Hepatocyte (in vitro differentiated cells): ENCODE data around the gene RASGRP4. TPM values are rescaled to one million over a fixed set of nuclear protein-coding genes. Genes with fewer than 3 reads are reported as not detected.

ENCODE experiments used
- DNase-seq: peaks from one replicate; pipeline ENCODE4 v3.0.0-alpha.2; 2016; ENCODE audit warnings: low spot score
- H2AFZ ChIP-seq: fragments of 200-600 bp; sonication (generic); 2 replicates; pipeline ENCODE4 v1.6.0; 2016; ENCODE audit warnings: antibody characterized with exemption, mild to moderate bottlenecking
- H3K27ac ChIP-seq: fragments of 200-600 bp; sonication (generic); 2 replicates; pipeline ENCODE4 v1.5.1; 2016; ENCODE audit warnings: mild to moderate bottlenecking
- H3K27me3 ChIP-seq: fragments of 200-600 bp; sonication (generic); 2 replicates; pipeline ENCODE4 v1.6.1; 2016
- H3K36me3 ChIP-seq: fragments of 200-600 bp; sonication (generic); replicated peaks from 2 replicates; pipeline ENCODE4 v1.5.1; 2016; ENCODE audit warnings: low read depth; ENCODE audit not compliant: insufficient read depth
- H3K4me1 ChIP-seq: fragments of 200-600 bp; sonication (generic); 2 replicates; pipeline ENCODE4 v1.5.1; 2016; ENCODE audit warnings: mild to moderate bottlenecking, moderate library complexity; ENCODE audit not compliant: insufficient read depth
- H3K4me2 ChIP-seq: fragments of 200-600 bp; sonication (generic); 2 replicates; pipeline ENCODE4 v1.6.0; 2016
- H3K4me3 ChIP-seq: fragments of 200-600 bp; sonication (generic); 2 replicates; pipeline ENCODE4 v1.5.1; 2016; ENCODE audit warnings: mild to moderate bottlenecking
- H3K79me2 ChIP-seq: fragments of 200-600 bp; sonication (generic); 2 replicates; pipeline ENCODE4 v1.6.0; 2017; ENCODE audit warnings: mild to moderate bottlenecking
- H3K9me2 ChIP-seq: fragments of 200-600 bp; sonication (generic); replicated peaks from 2 replicates; pipeline ENCODE4 v1.6.0; 2017; ENCODE audit warnings: mild to moderate bottlenecking; ENCODE audit not compliant: insufficient read depth
- H3K9me3 ChIP-seq: fragments of 200-600 bp; sonication (generic); 2 replicates; pipeline ENCODE4 v1.5.1; 2016; ENCODE audit warnings: low read depth, mild to moderate bottlenecking
- H4K20me1 ChIP-seq: fragments of 200-600 bp; sonication (generic); 2 replicates; pipeline ENCODE4 v1.6.0; 2016; ENCODE audit warnings: mild to moderate bottlenecking; ENCODE audit not compliant: insufficient read depth, poor library complexity, severe bottlenecking
- EZH2 ChIP-seq: fragments of 200-600 bp; sonication (generic); IDR thresholded peaks from 2 replicates; pipeline ENCODE4 v1.6.1; 2016; ENCODE audit warnings: antibody characterized with exemption, mild to moderate bottlenecking, borderline replicate concordance
- EZH2phosphoT487 ChIP-seq: fragments of 200-600 bp; sonication (generic); IDR thresholded peaks from one replicate; pipeline ENCODE4 v1.6.1; 2018; ENCODE audit warnings: antibody characterized with exemption, mild to moderate bottlenecking, low read depth, moderate library complexity; ENCODE audit not compliant: unreplicated experiment, severe bottlenecking
- WGBS: methylation state at CpG from one replicate; pipeline ENCODE4 v1.1.6; 2016; ENCODE audit warnings: low lambda C conversion rate; ENCODE audit errors: missing lambda C conversion rate; 5-methylcytosine and 5-hydroxymethylcytosine counted together
- polyA plus RNA-seq: library from polyadenylated mRNA; unstranded; fragments of >200 nt; fragmentation: Nextera tagmentation; extraction: Ambion mirVana; gene quantifications from 2 replicates; pipeline ENCODE4 v1.2.1, GENCODE V29; 2016
- total RNA-seq: library from RNA; depleted of rRNA; stranded (reverse); fragments of >200 nt; gene quantifications from 2 replicates; pipeline ENCODE4 v1.2.3, GENCODE V29; 2014
- TF ChIP-seq, protein P1 (sequence below): fragments of 200-600 bp; sonication (generic); IDR thresholded peaks from 2 replicates; pipeline ENCODE4 v1.5.1; 2016; ENCODE audit warnings: antibody characterized with exemption, mild to moderate bottlenecking; ENCODE audit not compliant: poor library complexity

RASGRP4 gene
- total and polyA plus RNA-seq, 2 experiments from 2014 or later, result 0.07 TPM; not detected in 1

DNA sequence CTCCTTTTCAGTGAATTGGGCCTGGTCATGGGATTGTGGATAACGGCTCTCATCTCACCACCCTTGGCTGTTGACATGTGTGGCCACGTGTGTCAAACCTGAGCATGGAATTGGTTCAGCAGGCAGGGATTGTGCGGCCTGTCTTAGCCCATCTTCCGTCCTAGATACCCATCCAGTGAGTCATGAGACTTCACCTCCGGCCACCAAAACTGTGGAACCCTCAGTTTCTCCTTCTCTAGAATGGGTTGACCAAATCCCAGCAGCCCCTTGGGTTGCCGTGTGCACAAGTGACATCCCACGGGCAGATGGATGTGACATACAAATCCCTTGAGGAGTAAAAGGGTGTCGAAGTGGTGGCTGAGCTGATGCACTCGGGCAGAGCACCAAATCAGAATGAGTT, 44.9 kb downstream of the RASGRP4 start:
- no peak for DNase-seq
- peaks cover 32% of the 10 kb centered on the region for H3K79me2 ChIP-seq
- H3K4me3 ChIP-seq, result no peak overlapping the region
- H3K9me3 ChIP-seq, result no peaks in the 10 kb centered on the region
- 98% methylated on average over 9 of the region's 9 CpGs for WGBS
- peaks cover 3% of the 10 kb centered on the region for H3K4me1 ChIP-seq
- H3K4me2 ChIP-seq, result no peak overlapping the region
- H3K36me3 ChIP-seq, result no peaks in the 10 kb centered on the region
- H3K9me2 ChIP-seq, result no peaks in the 10 kb centered on the region
- peaks cover 26% of the 10 kb centered on the region for H4K20me1 ChIP-seq
- TF ChIP-seq EZH2phosphoT487, result no peak
- TF ChIP-seq, protein P1, sequence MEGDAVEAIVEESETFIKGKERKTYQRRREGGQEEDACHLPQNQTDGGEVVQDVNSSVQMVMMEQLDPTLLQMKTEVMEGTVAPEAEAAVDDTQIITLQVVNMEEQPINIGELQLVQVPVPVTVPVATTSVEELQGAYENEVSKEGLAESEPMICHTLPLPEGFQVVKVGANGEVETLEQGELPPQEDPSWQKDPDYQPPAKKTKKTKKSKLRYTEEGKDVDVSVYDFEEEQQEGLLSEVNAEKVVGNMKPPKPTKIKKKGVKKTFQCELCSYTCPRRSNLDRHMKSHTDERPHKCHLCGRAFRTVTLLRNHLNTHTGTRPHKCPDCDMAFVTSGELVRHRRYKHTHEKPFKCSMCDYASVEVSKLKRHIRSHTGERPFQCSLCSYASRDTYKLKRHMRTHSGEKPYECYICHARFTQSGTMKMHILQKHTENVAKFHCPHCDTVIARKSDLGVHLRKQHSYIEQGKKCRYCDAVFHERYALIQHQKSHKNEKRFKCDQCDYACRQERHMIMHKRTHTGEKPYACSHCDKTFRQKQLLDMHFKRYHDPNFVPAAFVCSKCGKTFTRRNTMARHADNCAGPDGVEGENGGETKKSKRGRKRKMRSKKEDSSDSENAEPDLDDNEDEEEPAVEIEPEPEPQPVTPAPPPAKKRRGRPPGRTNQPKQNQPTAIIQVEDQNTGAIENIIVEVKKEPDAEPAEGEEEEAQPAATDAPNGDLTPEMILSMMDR, result no peak
- TF ChIP-seq EZH2, result no peak
- no peak overlapping the region for H2AFZ ChIP-seq
- H3K27ac ChIP-seq, result no peak overlapping the region
- no peaks in the 10 kb centered on the region for H3K27me3 ChIP-seq

DNA sequence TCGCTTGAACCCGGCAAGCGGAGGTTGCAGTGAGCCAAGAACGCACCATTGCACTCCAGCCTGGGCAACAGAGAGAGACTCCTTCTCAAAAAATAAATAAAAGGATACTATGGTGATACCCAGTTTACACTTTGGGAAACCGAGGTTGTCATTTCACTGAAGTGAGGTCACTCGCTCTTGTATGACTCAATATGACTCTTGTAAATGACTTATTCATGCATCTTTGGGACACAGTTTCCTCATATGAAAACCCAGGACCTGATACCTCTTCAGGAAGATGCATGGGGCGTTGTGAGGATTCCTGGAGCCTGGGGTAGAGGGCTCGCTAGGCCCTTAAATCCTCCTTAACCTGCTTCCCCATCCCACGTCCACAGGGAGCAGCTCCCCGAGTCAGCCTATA, 47.2 kb downstream of the RASGRP4 start:
- H3K4me1 ChIP-seq, result peaks cover 10% of the 10 kb centered on the region
- no peak for DNase-seq
- no peaks in the 10 kb centered on the region for H3K36me3 ChIP-seq
- H4K20me1 ChIP-seq, result peaks cover 28% of the 10 kb centered on the region
- H3K9me2 ChIP-seq, result no peaks in the 10 kb centered on the region
- H3K79me2 ChIP-seq, result peaks cover 44% of the 10 kb centered on the region
- no peak overlapping the region for H3K4me3 ChIP-seq
- TF ChIP-seq EZH2, result no peak
- H3K4me2 ChIP-seq, result no peak overlapping the region
- 98% methylated on average over 10 of the region's 10 CpGs for WGBS
- no peaks in the 10 kb centered on the region for H3K27me3 ChIP-seq
- no peaks in the 10 kb centered on the region for H3K9me3 ChIP-seq
- no peak overlapping the region for H2AFZ ChIP-seq
- no peak overlapping the region for H3K27ac ChIP-seq

DNA sequence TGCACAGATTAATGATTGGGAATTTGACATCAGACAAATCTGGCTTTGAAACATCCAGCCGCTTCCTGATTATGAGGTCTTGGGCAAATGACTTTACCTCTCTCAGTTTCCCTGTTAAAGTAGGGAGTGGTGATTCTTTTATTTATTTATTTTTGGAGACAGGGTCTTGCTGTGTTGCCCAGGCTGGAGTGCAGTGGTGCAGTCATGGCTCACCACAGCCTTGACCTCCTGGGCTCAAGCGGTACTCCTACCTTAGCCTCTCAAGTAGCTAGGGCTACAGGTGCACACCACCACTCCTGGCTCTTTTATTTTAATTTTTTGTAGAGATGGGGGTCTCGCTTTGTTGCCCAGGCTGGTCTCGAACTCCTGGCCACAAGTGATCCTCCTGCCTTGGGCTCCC, 49.0 kb downstream of the RASGRP4 start:
- H4K20me1 ChIP-seq, result peaks cover 28% of the 10 kb centered on the region
- no peak overlapping the region for H3K27ac ChIP-seq
- no peaks in the 10 kb centered on the region for H3K9me2 ChIP-seq
- TF ChIP-seq EZH2, result no peak
- H3K36me3 ChIP-seq, result no peaks in the 10 kb centered on the region
- peak overlapping the region; percentile 94 for H3K4me2 ChIP-seq
- DNase-seq, result no peak
- peaks cover 44% of the 10 kb centered on the region for H3K79me2 ChIP-seq
- H3K4me3 ChIP-seq, result no peak overlapping the region
- no peak overlapping the region for H2AFZ ChIP-seq
- H3K4me1 ChIP-seq, result peaks cover 10% of the 10 kb centered on the region
- H3K9me3 ChIP-seq, result no peaks in the 10 kb centered on the region
- WGBS, result 99% methylated on average over 4 of the region's 4 CpGs
- no peaks in the 10 kb centered on the region for H3K27me3 ChIP-seq

DNA sequence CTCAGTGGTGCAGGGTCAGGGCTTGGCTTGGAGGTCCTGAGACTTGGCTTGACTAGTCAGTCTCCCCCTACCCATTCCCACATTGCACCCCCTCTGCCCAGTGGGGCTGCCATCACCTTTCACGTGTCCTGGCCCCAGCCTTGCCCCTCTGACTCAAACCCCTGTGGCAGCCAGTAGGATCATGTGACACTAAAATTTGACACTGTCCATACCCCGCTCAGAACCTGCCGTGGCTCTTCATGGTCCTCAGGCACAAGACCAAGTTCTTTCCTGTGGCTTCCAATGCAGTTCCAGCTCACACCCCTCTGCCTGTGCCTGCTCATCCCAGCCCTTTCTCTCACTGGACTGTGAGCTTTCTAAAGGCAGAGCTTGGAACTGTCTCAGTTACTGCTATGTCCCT, 49.4 kb downstream of the RASGRP4 start:
- H3K4me2 ChIP-seq, result peak overlapping the region; percentile 94
- no peak for DNase-seq
- TF ChIP-seq EZH2phosphoT487, result no peak
- TF ChIP-seq, protein P1, result no peak
- TF ChIP-seq EZH2, result no peak
- no peaks in the 10 kb centered on the region for H3K27me3 ChIP-seq
- no peak overlapping the region for H3K27ac ChIP-seq
- H3K79me2 ChIP-seq, result peaks cover 44% of the 10 kb centered on the region
- no peaks in the 10 kb centered on the region for H3K9me2 ChIP-seq
- H2AFZ ChIP-seq, result no peak overlapping the region
- no peak overlapping the region for H3K4me3 ChIP-seq
- WGBS, result 77% methylated on average over 3 of the region's 3 CpGs
- no peaks in the 10 kb centered on the region for H3K36me3 ChIP-seq
- H4K20me1 ChIP-seq, result peaks cover 28% of the 10 kb centered on the region
- no peaks in the 10 kb centered on the region for H3K9me3 ChIP-seq
- H3K4me1 ChIP-seq, result peaks cover 10% of the 10 kb centered on the region
